ENCODE results near the gene FOXO1.

The FOXO1 gene

GRCh38 chr13:40519637-40520036 lies 146.8 kb downstream of the FOXO1 start:
- Histone ChIP-seq H3K9me3 (ENCODE audit: low read length) (no peaks in the 10 kb centered on the region), H3K36me3 (ENCODE audit: insufficient read depth, low read length) (no peaks in the 10 kb centered on the region), H3F3A (ENCODE audit: insufficient read depth, low read length) (no peaks in the 10 kb centered on the region), H3K27ac (ENCODE audit: low read depth, low read length, poor library complexity, severe bottlenecking) (no peak overlapping the region), H3K9me2 (ENCODE audit: low read depth, low read length) (no peaks in the 10 kb centered on the region), H3K4me1 (ENCODE audit: insufficient read depth, low read length, severe bottlenecking) (peaks cover 30% of the 10 kb centered on the region), H3K4me3 (ENCODE audit: low read depth, low read length, poor library complexity, severe bottlenecking) (no peak overlapping the region), H2AFZ (ENCODE audit: low read length) (no peak overlapping the region), H3K27me3 (ENCODE audit: insufficient read depth, low read length) (no peaks in the 10 kb centered on the region), H3K79me2 (ENCODE audit: insufficient read depth, low read length) (no peaks in the 10 kb centered on the region), H4K20me1 (ENCODE audit: insufficient read depth, low read length) (no peaks in the 10 kb centered on the region), H3K4me2 (ENCODE audit: low read length) (no peak overlapping the region), H3K9ac (ENCODE audit: low read length) (no peak overlapping the region)
- TF ChIP-seq EZH2 (IDR thresholded peaks at IDR 0.05; ENCODE audit: borderline replicate concordance, low read length): no peak
- TF ChIP-seq, protein P1, sequence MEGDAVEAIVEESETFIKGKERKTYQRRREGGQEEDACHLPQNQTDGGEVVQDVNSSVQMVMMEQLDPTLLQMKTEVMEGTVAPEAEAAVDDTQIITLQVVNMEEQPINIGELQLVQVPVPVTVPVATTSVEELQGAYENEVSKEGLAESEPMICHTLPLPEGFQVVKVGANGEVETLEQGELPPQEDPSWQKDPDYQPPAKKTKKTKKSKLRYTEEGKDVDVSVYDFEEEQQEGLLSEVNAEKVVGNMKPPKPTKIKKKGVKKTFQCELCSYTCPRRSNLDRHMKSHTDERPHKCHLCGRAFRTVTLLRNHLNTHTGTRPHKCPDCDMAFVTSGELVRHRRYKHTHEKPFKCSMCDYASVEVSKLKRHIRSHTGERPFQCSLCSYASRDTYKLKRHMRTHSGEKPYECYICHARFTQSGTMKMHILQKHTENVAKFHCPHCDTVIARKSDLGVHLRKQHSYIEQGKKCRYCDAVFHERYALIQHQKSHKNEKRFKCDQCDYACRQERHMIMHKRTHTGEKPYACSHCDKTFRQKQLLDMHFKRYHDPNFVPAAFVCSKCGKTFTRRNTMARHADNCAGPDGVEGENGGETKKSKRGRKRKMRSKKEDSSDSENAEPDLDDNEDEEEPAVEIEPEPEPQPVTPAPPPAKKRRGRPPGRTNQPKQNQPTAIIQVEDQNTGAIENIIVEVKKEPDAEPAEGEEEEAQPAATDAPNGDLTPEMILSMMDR (IDR thresholded peaks at IDR 0.05; ENCODE audit: low read length): no peak

DNA sequence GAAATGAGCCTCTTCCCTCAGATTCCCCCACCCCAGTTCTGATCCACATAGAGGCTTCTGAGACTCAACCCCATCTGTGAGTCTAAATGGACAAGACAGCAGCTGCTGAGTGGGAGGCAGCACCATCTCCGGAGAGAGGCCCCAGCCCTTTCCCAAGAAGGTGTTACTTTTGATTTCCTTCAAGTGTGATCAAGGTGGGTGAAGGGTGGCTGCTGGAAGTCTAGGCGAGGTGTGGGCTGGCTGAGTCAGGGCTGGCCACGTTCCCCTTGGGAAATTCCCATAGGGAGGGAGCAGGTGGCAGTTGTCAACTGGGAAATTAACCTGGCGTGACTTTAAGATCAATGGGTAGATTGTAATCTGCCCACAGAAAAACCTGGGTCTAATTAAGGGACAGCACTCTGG lies 148.0 kb downstream of the FOXO1 start:
- Histone ChIP-seq H3K4me2 (ENCODE audit: low read length) (peak overlapping the region; percentile 23; the same call in 1 of the 2 replicates), H2AFZ (ENCODE audit: low read length) (no peak overlapping the region), H3K9ac (ENCODE audit: low read length) (no peak overlapping the region), H3K27ac (ENCODE audit: low read depth, low read length, poor library complexity, severe bottlenecking) (no peak overlapping the region), H4K20me1 (ENCODE audit: insufficient read depth, low read length) (no peaks in the 10 kb centered on the region), H3K9me2 (ENCODE audit: low read depth, low read length) (no peaks in the 10 kb centered on the region), H3F3A (ENCODE audit: insufficient read depth, low read length) (no peaks in the 10 kb centered on the region), H3K4me1 (ENCODE audit: insufficient read depth, low read length, severe bottlenecking) (peaks cover 27% of the 10 kb centered on the region), H3K27me3 (ENCODE audit: insufficient read depth, low read length) (no peaks in the 10 kb centered on the region), H3K9me3 (ENCODE audit: low read length) (no peaks in the 10 kb centered on the region), H3K4me3 (ENCODE audit: low read depth, low read length, poor library complexity, severe bottlenecking) (no peak overlapping the region), H3K79me2 (ENCODE audit: insufficient read depth, low read length) (no peaks in the 10 kb centered on the region), H3K36me3 (ENCODE audit: insufficient read depth, low read length) (no peaks in the 10 kb centered on the region)
- no peak for TF ChIP-seq EZH2 (IDR thresholded peaks at IDR 0.05; ENCODE audit: borderline replicate concordance, low read length)
- TF ChIP-seq, protein P1 (IDR thresholded peaks at IDR 0.05; ENCODE audit: low read length): no peak

GRCh38 chr13:40517486-40518480 lies 148.7 kb downstream of the FOXO1 start:
- no peak overlapping the region for H3K27ac ChIP-seq (ENCODE audit: low read depth, low read length, poor library complexity, severe bottlenecking)
- H3K4me1 ChIP-seq (ENCODE audit: insufficient read depth, low read length, severe bottlenecking): peaks cover 34% of the 10 kb centered on the region
- H3K79me2 ChIP-seq (ENCODE audit: insufficient read depth, low read length): no peaks in the 10 kb centered on the region
- no peaks in the 10 kb centered on the region for H3F3A ChIP-seq (ENCODE audit: insufficient read depth, low read length)
- no peak overlapping the region for H3K9ac ChIP-seq (ENCODE audit: low read length)
- H3K9me3 ChIP-seq (ENCODE audit: low read length): no peaks in the 10 kb centered on the region
- H3K4me3 ChIP-seq (ENCODE audit: low read depth, low read length, poor library complexity, severe bottlenecking): no peak overlapping the region
- H3K9me2 ChIP-seq (ENCODE audit: low read depth, low read length): no peaks in the 10 kb centered on the region
- no peaks in the 10 kb centered on the region for H4K20me1 ChIP-seq (ENCODE audit: insufficient read depth, low read length)
- no peak overlapping the region for H2AFZ ChIP-seq (ENCODE audit: low read length)
- TF ChIP-seq EZH2 (IDR thresholded peaks at IDR 0.05; ENCODE audit: borderline replicate concordance, low read length): no peak
- TF ChIP-seq, protein P1 (IDR thresholded peaks at IDR 0.05; ENCODE audit: low read length): no peak
- H3K36me3 ChIP-seq (ENCODE audit: insufficient read depth, low read length): no peaks in the 10 kb centered on the region
- H3K27me3 ChIP-seq (ENCODE audit: insufficient read depth, low read length): no peaks in the 10 kb centered on the region
- H3K4me2 ChIP-seq (ENCODE audit: low read length): peak overlapping the region; percentile 23; the same call in 1 of the 2 replicates
